Measurements from ENCODE around the gene IP6K1. TPM values are rescaled to one million over a fixed set of nuclear protein-coding genes. Genes with fewer than 3 reads are reported as not detected.

Gene IP6K1
- total RNA-seq, 1 experiment from 2014 or later, result 44.8 TPM

GRCh38 chr3:49707113-49707480, 79.2 kb downstream of the IP6K1 start:
- TF ChIP-seq, protein P1, sequence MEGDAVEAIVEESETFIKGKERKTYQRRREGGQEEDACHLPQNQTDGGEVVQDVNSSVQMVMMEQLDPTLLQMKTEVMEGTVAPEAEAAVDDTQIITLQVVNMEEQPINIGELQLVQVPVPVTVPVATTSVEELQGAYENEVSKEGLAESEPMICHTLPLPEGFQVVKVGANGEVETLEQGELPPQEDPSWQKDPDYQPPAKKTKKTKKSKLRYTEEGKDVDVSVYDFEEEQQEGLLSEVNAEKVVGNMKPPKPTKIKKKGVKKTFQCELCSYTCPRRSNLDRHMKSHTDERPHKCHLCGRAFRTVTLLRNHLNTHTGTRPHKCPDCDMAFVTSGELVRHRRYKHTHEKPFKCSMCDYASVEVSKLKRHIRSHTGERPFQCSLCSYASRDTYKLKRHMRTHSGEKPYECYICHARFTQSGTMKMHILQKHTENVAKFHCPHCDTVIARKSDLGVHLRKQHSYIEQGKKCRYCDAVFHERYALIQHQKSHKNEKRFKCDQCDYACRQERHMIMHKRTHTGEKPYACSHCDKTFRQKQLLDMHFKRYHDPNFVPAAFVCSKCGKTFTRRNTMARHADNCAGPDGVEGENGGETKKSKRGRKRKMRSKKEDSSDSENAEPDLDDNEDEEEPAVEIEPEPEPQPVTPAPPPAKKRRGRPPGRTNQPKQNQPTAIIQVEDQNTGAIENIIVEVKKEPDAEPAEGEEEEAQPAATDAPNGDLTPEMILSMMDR (IDR thresholded peaks at IDR 0.05; ENCODE audit: unreplicated experiment), result no peak
- H3K4me1 Mint-ChIP-seq (ENCODE audit: insufficient read depth, unreplicated experiment), result peaks cover 14% of the 10 kb centered on the region
- no TSS peak for BruUV-seq (replicated peaks)
- ChIA-PET POLR2A (no interaction called here), CTCF (interaction anchor here (0.6 to 0.7 kb wide), 2 partner anchors 10 to 251 kb away, joined by 3 read pairs; no protein-coding TSS in a partner anchor)
- H3K4me3 Mint-ChIP-seq (ENCODE audit: unreplicated experiment), result no peak overlapping the region
- intact Hi-C loops (cut with micrococcal nuclease), result no loop called here
- no peak for DNase-seq (ENCODE audit: unreplicated experiment)
- no peaks in the 10 kb centered on the region for H3K9me3 Mint-ChIP-seq (ENCODE audit: unreplicated experiment)
- no peak overlapping the region for H3K27ac Mint-ChIP-seq (ENCODE audit: low read depth, unreplicated experiment)
- H3K27me3 Mint-ChIP-seq (ENCODE audit: insufficient read depth, unreplicated experiment), result no peaks in the 10 kb centered on the region
- no peaks in the 10 kb centered on the region for H3K36me3 Mint-ChIP-seq (ENCODE audit: insufficient read depth, unreplicated experiment)

DNA sequence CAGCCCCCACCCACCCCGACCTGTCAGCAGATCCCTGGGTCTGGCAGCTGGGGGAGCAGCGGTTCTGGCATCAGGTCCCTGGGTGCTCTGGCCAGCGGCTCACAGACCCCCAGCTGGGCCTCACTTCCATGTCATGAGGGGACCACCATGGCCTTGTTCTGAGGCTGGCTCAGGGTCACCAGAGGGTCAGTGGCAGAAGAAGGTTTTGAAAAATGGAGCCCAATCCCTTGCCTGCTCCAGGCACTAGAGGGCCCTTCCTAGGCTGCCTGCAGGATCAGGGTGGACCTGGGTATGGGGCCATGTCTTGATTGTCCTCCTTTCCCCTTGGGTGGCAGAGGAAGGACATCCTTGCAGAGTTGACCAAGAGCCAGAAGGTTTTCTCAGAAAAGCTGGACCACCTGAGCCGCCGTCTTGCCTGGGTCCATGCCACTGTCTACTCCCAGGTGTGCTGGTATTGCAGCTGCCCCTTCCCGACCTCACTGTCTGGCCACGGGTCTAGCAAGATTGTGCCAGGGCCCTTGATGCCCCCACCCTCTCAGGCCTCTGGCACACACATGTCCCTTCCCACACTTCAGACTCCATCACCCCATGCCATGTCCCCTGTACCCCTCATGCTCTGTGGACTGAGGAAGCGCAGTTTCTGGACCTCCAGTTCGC, 79.8 kb downstream of the IP6K1 start:
- H3K4me1 Mint-ChIP-seq (ENCODE audit: insufficient read depth, unreplicated experiment), result peaks cover 14% of the 10 kb centered on the region
- DNase-seq (ENCODE audit: unreplicated experiment), result no peak
- intact Hi-C loops (cut with micrococcal nuclease), result no loop called here
- no peaks in the 10 kb centered on the region for H3K36me3 Mint-ChIP-seq (ENCODE audit: insufficient read depth, unreplicated experiment)
- CTCF ChIA-PET, result no interaction called here
- no peaks in the 10 kb centered on the region for H3K27me3 Mint-ChIP-seq (ENCODE audit: insufficient read depth, unreplicated experiment)
- H3K4me3 Mint-ChIP-seq (ENCODE audit: unreplicated experiment), result no peak overlapping the region
- H3K9me3 Mint-ChIP-seq (ENCODE audit: unreplicated experiment), result no peaks in the 10 kb centered on the region
- POLR2A ChIA-PET, result no interaction called here
- no TSS peak for BruUV-seq (replicated peaks)
- H3K27ac Mint-ChIP-seq (ENCODE audit: low read depth, unreplicated experiment), result no peak overlapping the region
- TF ChIP-seq, protein P1 (IDR thresholded peaks at IDR 0.05; ENCODE audit: unreplicated experiment), result no peak

DNA sequence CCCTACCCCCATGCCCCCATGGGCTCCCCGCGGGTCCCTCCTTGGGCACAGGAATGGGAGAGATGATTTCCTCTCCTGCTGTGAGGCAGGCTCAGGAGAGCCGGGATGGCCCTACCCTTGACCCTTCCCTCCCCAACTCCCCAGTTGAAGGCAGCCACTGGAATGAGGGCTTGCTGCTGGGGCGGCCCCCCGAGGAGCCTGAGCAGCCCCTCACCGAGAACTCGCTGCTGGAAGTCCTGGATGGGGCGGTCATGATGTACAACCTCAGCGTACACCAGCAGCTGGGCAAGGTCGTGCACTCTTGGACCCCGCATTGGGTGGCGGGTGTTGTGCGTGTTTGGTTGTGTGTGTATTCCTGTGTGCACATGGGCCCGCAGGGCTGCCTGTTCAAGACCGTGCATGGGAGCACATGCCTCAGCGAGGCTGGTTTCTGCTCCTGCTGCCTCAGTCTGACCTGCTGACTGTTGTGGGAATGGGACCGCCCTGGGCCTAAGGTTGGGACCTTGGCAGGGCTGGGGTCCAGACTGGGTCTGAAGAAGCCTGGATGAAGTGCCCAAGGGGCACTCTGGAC, 80.9 kb downstream of the IP6K1 start:
- ChIA-PET CTCF (interaction anchor here (0.7 kb wide), 1 partner anchor 157 kb away, joined by 3 read pairs; no protein-coding TSS in a partner anchor), POLR2A (no interaction called here)
- no peaks in the 10 kb centered on the region for H3K9me3 Mint-ChIP-seq (ENCODE audit: unreplicated experiment)
- TF ChIP-seq, protein P1 (IDR thresholded peaks at IDR 0.05; ENCODE audit: unreplicated experiment), result no peak
- H3K4me1 Mint-ChIP-seq (ENCODE audit: insufficient read depth, unreplicated experiment), result peaks cover 14% of the 10 kb centered on the region
- intact Hi-C loops (cut with micrococcal nuclease), result no loop called here
- no TSS peak for BruUV-seq (replicated peaks)
- no peaks in the 10 kb centered on the region for H3K36me3 Mint-ChIP-seq (ENCODE audit: insufficient read depth, unreplicated experiment)
- H3K4me3 Mint-ChIP-seq (ENCODE audit: unreplicated experiment), result no peak overlapping the region
- H3K27me3 Mint-ChIP-seq (ENCODE audit: insufficient read depth, unreplicated experiment), result no peaks in the 10 kb centered on the region
- no peak for DNase-seq (ENCODE audit: unreplicated experiment)
- H3K27ac Mint-ChIP-seq (ENCODE audit: low read depth, unreplicated experiment), result no peak overlapping the region

- TF ChIP-seq, protein P1 (IDR thresholded peaks at IDR 0.05; ENCODE audit: unreplicated experiment), result no peak
- no peaks in the 10 kb centered on the region for H3K36me3 Mint-ChIP-seq (ENCODE audit: insufficient read depth, unreplicated experiment)
- H3K9me3 Mint-ChIP-seq (ENCODE audit: unreplicated experiment), result no peaks in the 10 kb centered on the region
- CTCF ChIA-PET, result no interaction called here
- no peak overlapping the region for H3K27ac Mint-ChIP-seq (ENCODE audit: low read depth, unreplicated experiment)
- H3K4me1 Mint-ChIP-seq (ENCODE audit: insufficient read depth, unreplicated experiment), result peaks cover 14% of the 10 kb centered on the region
- DNase-seq (ENCODE audit: unreplicated experiment), result no peak
- H3K27me3 Mint-ChIP-seq (ENCODE audit: insufficient read depth, unreplicated experiment), result no peaks in the 10 kb centered on the region
- no TSS peak for BruUV-seq (replicated peaks)
- intact Hi-C loops (cut with micrococcal nuclease), result no loop called here
- POLR2A ChIA-PET, result no interaction called here
- no peak overlapping the region for H3K4me3 Mint-ChIP-seq (ENCODE audit: unreplicated experiment)
These were observed 81.7 kb downstream of the IP6K1 start for GRCh38 chr3:49704629-49705028.
